ENCODE results near the gene FXYD2.

DNA sequence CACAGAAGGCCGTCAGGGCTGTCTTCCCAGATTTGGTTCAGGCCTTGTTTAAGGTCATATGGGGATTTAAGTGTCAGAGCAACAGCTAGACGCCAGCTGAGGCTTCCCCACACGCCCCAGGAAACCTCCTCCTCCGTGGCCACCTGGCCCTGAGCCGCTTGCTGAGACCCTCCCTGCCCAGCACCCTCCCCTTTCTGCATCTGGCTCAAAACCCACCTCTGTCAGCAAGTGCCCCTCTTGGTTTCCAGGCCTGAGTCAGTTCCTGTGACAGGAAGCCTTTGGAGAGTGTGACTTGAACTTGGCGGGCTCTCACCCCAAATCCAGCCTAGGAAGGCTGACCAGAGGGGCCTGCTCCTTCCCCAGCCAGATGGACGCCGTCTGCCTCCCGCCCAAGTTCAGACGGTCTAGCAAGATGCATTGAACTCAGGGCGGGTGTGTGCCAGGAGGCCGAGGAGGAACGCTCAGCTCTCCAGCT, 561 bp downstream of the FXYD2 start:
- TF ChIP-seq POLR2A (IDR thresholded peaks at IDR 0.05; ENCODE audit: low read depth, low read length) (no peak), TAF1 (IDR thresholded peaks at IDR 0.05; ENCODE audit: borderline replicate concordance, low read depth, low read length) (no peak)
